ENCODE results near the gene ANKRD52. TPM values are rescaled to one million over a fixed set of nuclear protein-coding genes. Genes with fewer than 3 reads are reported as not detected.

ANKRD52 gene
- total and polyA plus RNA-seq, 9 of the 15 experiments (the other 6 are each of a cell fraction or from before 2014, with no cell fraction given): 0.52 to 46.8 (median 7.9) TPM

DNA sequence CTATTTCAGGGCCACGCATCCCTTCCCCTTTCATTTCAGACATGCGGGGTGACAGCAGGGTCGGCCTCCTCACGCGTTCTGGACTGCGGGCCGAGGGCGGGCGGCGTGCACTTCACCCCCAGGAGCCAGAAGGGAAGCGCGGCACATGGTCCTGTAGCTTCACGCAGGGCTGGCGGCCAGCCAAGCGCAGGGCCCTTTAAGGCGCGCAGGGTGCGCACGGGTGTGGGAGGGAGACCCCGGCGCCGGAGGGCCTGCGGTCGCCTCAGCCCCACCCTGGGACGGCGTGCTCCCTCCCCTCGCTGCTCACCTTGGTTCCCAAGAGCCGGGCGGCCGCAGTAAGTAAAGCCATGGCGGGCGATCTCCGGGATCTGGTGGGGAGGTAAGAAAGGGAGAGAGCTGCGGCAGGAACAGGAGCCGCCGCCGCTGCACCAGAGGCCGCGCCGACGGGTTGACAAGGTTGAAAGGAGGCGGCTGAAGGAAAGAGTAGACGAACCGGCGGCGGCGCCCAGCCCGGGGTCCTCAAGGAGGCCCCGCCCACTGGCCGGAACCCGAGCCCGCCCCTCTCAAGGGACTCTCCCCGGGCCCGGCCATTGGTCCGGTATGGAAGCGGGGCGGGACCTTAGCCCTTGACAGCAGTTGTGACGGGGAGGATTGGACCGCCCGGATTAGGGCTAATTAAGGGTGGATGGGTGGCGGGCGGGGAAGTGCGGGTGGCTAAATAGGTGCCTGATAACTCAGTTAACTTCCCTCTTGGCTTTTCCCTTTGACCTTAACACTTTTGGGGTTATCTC lies 41.9 kb upstream of the ANKRD52 start, which contains the start of gene CS (continued):
- TF ChIP-seq ZNF655 (CRISPR knock-in tag; IDR thresholded peaks at IDR 0.05) (no peak), MAZ (CRISPR knock-in tag; conservative IDR thresholded peaks at IDR 0.05 in 1 of 2, IDR thresholded peaks at IDR 0.05 in 1 of 2) (peak; percentile 76 to 90; a peak in 3 of 4 replicates), SLC30A9 (CRISPR knock-in tag; IDR thresholded peaks at IDR 0.05) (no peak), NFIX (CRISPR knock-in tag; IDR thresholded peaks at IDR 0.05; ENCODE audit: low read depth) (peak; percentile 76), ATF3 (IDR thresholded peaks at IDR 0.05) (no peak), ATF3 (CRISPR knock-in tag; conservative IDR thresholded peaks at IDR 0.05) (no peak), ATF7 (IDR thresholded peaks at IDR 0.05) (peak; percentile 67), CREB1 (IDR thresholded peaks at IDR 0.05) (peak; percentile 21), CREB1 (CRISPR knock-in tag; IDR thresholded peaks at IDR 0.05) (peak; percentile 57)
- TF ChIP-seq, protein P1, sequence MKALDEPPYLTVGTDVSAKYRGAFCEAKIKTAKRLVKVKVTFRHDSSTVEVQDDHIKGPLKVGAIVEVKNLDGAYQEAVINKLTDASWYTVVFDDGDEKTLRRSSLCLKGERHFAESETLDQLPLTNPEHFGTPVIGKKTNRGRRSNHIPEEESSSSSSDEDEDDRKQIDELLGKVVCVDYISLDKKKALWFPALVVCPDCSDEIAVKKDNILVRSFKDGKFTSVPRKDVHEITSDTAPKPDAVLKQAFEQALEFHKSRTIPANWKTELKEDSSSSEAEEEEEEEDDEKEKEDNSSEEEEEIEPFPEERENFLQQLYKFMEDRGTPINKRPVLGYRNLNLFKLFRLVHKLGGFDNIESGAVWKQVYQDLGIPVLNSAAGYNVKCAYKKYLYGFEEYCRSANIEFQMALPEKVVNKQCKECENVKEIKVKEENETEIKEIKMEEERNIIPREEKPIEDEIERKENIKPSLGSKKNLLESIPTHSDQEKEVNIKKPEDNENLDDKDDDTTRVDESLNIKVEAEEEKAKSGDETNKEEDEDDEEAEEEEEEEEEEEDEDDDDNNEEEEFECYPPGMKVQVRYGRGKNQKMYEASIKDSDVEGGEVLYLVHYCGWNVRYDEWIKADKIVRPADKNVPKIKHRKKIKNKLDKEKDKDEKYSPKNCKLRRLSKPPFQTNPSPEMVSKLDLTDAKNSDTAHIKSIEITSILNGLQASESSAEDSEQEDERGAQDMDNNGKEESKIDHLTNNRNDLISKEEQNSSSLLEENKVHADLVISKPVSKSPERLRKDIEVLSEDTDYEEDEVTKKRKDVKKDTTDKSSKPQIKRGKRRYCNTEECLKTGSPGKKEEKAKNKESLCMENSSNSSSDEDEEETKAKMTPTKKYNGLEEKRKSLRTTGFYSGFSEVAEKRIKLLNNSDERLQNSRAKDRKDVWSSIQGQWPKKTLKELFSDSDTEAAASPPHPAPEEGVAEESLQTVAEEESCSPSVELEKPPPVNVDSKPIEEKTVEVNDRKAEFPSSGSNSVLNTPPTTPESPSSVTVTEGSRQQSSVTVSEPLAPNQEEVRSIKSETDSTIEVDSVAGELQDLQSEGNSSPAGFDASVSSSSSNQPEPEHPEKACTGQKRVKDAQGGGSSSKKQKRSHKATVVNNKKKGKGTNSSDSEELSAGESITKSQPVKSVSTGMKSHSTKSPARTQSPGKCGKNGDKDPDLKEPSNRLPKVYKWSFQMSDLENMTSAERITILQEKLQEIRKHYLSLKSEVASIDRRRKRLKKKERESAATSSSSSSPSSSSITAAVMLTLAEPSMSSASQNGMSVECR (CRISPR knock-in tag; IDR thresholded peaks at IDR 0.05): peak; percentile 97

Measured in K562 (cell line).